Activated naive CD4-positive, alpha-beta T cell (primary cell): Measurements from ENCODE around the gene FMO4.
"Not testable (repeated sequence)": the region's sequence is repeated elsewhere in the genome, so short reads cannot be mapped to it uniquely, and the experiment has no call there.

Experiments used
- DNase-seq, 4 experiments: peaks; one replicate each; lab custom pipeline; 2025; lab: John Stamatoyannopoulos, UW

The FMO4 gene

DNA sequence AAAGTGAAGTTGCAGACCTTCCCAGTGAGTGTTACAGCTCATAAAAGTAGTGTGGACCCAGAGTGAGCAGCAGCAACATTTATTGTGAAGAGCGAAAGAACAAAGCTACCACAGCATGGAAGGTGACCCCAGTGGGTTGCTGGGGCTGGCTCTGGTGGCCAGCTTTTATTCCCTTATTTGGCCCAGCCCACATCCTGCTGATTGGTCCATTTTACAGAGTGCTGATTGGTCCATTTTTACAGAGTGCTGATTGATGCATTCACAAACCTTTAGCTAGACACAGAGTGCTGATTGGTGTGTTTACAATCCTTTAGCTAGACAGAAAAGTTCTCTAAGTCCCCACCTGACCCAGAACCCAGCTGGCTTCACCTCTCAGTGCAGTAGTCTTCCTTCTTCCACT lies 76.8 kb downstream of the FMO4 start:
- DNase-seq, result not testable (repeated sequence)
